ENCODE results near the gene CARD9.

- no peak for TF ChIP-seq POLR2AphosphoS5 (IDR thresholded peaks at IDR 0.05; ENCODE audit: low read depth, low read length)
- TF ChIP-seq CTCF (IDR thresholded peaks at IDR 0.05), result no peak
- no peak for TF ChIP-seq REST (IDR thresholded peaks at IDR 0.05; ENCODE audit: insufficient read depth in 1 of 2, low read depth in 2 of 2, low read length in 1 of 2)
These were observed 34.4 kb upstream of the CARD9 start for GRCh38 chr9:136407911-136408310.
